Measurements from ENCODE around the gene IGFBP7.

The IGFBP7 gene

DNA sequence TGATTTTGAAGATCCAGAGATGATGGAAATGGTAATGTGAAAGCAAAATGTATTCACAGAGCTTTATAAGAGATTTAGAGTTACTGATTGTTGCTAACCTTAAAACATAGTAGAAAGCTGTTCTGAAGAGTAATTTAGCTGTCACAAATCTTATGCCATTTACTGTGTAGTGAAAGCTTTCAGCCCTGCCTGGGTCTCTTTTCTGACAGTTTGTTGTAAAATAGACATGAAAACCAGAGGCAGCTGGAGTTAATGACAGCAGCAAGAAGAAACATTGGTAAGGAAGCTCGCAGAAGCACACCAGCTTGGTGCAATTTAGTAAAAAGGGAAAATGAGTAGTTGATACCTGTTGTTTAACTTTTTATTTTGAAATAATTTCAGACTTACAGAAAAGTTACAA lies 110.4 kb downstream of the IGFBP7 start:
- TF ChIP-seq, protein P1, sequence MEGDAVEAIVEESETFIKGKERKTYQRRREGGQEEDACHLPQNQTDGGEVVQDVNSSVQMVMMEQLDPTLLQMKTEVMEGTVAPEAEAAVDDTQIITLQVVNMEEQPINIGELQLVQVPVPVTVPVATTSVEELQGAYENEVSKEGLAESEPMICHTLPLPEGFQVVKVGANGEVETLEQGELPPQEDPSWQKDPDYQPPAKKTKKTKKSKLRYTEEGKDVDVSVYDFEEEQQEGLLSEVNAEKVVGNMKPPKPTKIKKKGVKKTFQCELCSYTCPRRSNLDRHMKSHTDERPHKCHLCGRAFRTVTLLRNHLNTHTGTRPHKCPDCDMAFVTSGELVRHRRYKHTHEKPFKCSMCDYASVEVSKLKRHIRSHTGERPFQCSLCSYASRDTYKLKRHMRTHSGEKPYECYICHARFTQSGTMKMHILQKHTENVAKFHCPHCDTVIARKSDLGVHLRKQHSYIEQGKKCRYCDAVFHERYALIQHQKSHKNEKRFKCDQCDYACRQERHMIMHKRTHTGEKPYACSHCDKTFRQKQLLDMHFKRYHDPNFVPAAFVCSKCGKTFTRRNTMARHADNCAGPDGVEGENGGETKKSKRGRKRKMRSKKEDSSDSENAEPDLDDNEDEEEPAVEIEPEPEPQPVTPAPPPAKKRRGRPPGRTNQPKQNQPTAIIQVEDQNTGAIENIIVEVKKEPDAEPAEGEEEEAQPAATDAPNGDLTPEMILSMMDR (conservative IDR thresholded peaks at IDR 0.05; ENCODE audit: low read depth): no peak
- POLR2A ChIA-PET (ENCODE audit: low non-redundant PET): no interaction called here
- DNase-seq (ENCODE audit: low spot score): no peak
- CTCF ChIA-PET: no interaction called here
- no peak overlapping the region for H3K27ac ChIP-seq

DNA sequence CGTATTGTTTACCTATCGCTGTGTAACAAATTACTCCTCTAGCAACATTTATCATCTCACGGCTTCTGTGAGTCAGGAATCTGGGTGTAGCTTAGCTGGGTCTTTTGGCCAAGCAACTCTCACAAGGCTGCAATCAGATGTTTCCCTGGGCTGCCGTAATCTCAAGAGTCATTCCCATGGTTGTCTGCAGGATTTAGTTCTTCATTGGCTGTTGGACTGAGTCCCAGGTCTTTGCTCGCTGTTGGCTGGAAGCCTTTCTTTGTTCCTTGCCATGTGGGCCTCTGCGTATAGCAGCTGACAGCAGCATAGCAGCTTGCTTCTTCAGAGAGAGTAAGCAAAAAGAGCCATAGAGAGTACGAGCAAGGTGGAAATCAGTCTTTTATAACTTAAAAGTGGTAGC lies 114.7 kb downstream of the IGFBP7 start:
- no peak for DNase-seq (ENCODE audit: low spot score)
- TF ChIP-seq, protein P1 (conservative IDR thresholded peaks at IDR 0.05; ENCODE audit: low read depth): no peak
- no peak overlapping the region for H3K27ac ChIP-seq
- ChIA-PET CTCF (interaction anchor here (0.7 kb wide), 1 partner anchor 13 kb away, joined by 3 read pairs; no protein-coding TSS in a partner anchor), POLR2A (ENCODE audit: low non-redundant PET) (no interaction called here)

DNA sequence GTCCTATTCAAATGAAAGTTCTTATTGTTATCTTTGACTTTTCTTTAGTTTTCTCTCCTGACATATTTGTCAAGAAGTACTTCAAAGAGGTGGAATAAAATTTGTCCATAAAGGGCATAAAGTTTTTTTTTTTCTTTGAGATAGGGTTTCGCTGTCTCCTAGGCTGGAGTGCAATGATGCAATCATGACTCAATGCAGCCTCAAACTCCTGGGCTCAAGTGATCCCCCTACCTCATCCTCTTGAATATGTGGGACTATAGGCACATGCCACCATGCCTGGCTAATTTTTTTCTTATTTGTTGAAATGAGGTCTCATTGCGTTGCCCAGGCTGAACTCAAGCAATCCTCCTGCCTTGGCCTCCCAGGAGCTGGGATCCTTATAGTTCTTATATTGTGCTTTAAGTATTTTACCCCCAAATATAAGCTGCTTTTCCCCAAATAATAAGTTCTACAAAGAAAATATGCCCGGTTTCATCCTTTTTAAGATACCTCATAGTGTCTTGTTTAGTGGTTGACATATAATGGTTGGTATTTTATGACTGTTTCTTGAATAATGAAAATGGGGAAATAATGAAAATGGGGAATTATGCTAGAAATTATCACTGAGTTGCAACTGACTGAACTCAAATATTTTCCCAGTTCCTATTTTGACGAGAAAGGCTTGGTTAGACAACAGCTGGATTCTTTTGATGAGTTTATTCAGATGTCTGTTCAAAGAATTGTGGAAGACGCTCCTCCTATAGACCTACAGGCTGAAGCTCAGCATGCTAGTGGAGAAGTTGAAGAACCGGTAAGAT lies 119.9 kb downstream of the IGFBP7 start:
- ChIA-PET POLR2A (ENCODE audit: low non-redundant PET) (no interaction called here), CTCF (interaction anchor here (0.6 kb wide), 2 partner anchors 20 to 246 kb away, joined by 3 read pairs; no protein-coding TSS in a partner anchor)
- TF ChIP-seq, protein P1 (conservative IDR thresholded peaks at IDR 0.05; ENCODE audit: low read depth): no peak
- DNase-seq (ENCODE audit: low spot score): no peak
- H3K27ac ChIP-seq: no peak overlapping the region

DNA sequence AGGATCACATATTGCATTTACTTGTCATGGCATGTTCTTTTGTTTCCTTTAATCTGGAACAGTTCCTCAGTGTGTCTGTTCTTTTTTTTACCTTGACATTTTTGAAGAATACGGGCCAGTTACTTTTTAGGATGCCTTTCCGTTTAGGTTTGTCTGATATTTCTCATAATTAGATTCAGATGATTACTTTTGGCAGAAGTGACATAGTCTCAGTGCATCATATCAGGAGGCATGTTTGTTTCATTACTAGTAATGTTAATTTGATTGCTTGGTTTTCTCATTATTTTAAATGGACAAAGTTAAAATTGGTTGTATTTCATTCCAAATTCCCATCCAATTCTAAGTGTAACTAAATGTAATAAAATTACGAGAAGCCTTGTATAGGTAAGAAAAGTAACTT lies 123.2 kb downstream of the IGFBP7 start:
- TF ChIP-seq, protein P1 (conservative IDR thresholded peaks at IDR 0.05; ENCODE audit: low read depth): no peak
- no peak overlapping the region for H3K27ac ChIP-seq
- DNase-seq (ENCODE audit: low spot score): no peak
- ChIA-PET POLR2A (ENCODE audit: low non-redundant PET) (no interaction called here), CTCF (no interaction called here)

DNA sequence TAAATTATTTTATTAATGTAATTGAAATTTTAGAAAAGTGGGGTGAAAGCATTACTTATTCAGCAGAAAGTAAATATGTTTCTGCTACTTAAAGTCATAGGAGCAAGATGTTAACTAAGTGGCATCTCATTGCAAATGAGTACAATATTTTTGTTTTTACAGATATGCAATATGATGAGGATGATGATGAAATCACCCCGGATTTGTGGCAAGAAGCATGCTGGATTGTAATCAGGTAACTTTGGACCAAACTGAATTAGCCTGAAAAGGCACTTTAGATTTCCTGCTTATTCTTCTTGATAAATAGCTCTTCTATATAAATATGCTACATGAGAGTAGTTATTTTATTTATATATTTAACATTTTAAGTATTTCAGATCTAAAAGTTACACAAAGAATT lies 124.0 kb downstream of the IGFBP7 start:
- POLR2A ChIA-PET (ENCODE audit: low non-redundant PET): no interaction called here
- H3K27ac ChIP-seq: no peak overlapping the region
- TF ChIP-seq, protein P1 (conservative IDR thresholded peaks at IDR 0.05; ENCODE audit: low read depth): no peak

DNA sequence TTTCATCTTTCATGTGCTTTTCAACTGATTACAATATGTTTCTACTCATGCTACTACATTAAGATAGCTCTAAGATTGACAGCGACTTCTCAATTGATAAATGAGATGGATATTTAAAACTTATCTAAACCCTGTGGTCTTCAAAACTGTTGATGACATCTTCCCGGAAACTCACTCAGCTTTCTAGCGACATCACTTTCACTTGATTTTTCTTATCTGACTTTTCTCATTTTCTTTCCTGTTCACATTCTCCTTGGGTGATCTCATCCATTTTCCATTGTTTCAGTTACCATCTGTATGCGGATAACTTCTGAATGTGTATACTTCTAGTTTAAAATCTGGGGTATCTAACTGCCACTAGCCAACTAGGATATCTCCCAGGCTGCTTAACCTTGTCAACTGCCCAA lies 128.4 kb downstream of the IGFBP7 start:
- H3K27ac ChIP-seq: no peak overlapping the region
- CTCF ChIA-PET: no interaction called here
- TF ChIP-seq, protein P1 (conservative IDR thresholded peaks at IDR 0.05; ENCODE audit: low read depth): no peak
- DNase-seq (ENCODE audit: low spot score): no peak
- POLR2A ChIA-PET (ENCODE audit: low non-redundant PET): no interaction called here

More for the DNA sequence above, 124.0 kb downstream of the IGFBP7 start:
- no peak for DNase-seq (ENCODE audit: low spot score)
- CTCF ChIA-PET: no interaction called here
